Neural cell (in vitro differentiated cells): Measurements from ENCODE around the gene ZFP1. TPM values are rescaled to one million over a fixed set of nuclear protein-coding genes. Genes with fewer than 3 reads are reported as not detected.

Experiments
- H2AFZ ChIP-seq: fragments of 200-600, 300-800 bp; sonication (generic), shearing (Covaris generic); 2 replicates; pipeline ENCODE4 v1.6.0; 2014; ENCODE audit warnings: low read depth, mild to moderate bottlenecking, antibody characterized with exemption, low read length, moderate library complexity
- H3F3A ChIP-seq: fragments of 200-600 bp; shearing (Covaris generic); 2 replicates; pipeline ENCODE4 v1.6.1; 2016; ENCODE audit warnings: mild to moderate bottlenecking, moderate library complexity, mixed read lengths, antibody characterized with exemption, low read length; ENCODE audit not compliant: insufficient read depth, poor library complexity, severe bottlenecking
- H3K27ac ChIP-seq: fragments of 200-600, 300-800 bp; sonication (generic), shearing (Covaris generic); 2 replicates; pipeline ENCODE4 v1.5.1; 2014; ENCODE audit warnings: mild to moderate bottlenecking, low read length, moderate library complexity
- H3K27me3 ChIP-seq: fragments of 300-800, 200-600 bp; sonication (generic), shearing (Covaris generic); 2 replicates; pipeline ENCODE4 v1.6.0; 2014; ENCODE audit warnings: mild to moderate bottlenecking, low read depth, low read length, moderate library complexity; ENCODE audit not compliant: insufficient read depth
- H3K36me3 ChIP-seq: fragments of 300-800, 200-600 bp; sonication (generic), shearing (Covaris generic); 2 replicates; pipeline ENCODE4 v1.5.1; 2014; ENCODE audit warnings: mild to moderate bottlenecking, antibody characterized with exemption, low read length, moderate library complexity; ENCODE audit not compliant: insufficient read depth
- H3K4me2 ChIP-seq: fragments of 300-800, 200-600 bp; sonication (generic), shearing (Covaris generic); 2 replicates; pipeline ENCODE4 v1.6.0; 2014; ENCODE audit warnings: mild to moderate bottlenecking, low read length
- H3K4me3 ChIP-seq: fragments of 300-800, 200-600 bp; sonication (generic), shearing (Covaris generic); 2 replicates; pipeline ENCODE4 v1.5.1; 2014; ENCODE audit warnings: mild to moderate bottlenecking, low read length, moderate library complexity
- H3K79me2 ChIP-seq: fragments of 200-600 bp; shearing (Covaris generic); replicated peaks from 2 replicates; pipeline ENCODE4 v1.6.0; 2014; ENCODE audit warnings: mild to moderate bottlenecking, low read length, moderate library complexity; ENCODE audit not compliant: insufficient read depth
- H3K9ac ChIP-seq: fragments of 300-800, 200-600 bp; sonication (generic), shearing (Covaris generic); 2 replicates; pipeline ENCODE4 v1.6.1; 2016; ENCODE audit warnings: mild to moderate bottlenecking, low read length, mixed read lengths
- H3K9me2 ChIP-seq: fragments of 200-600 bp; shearing (Covaris generic); 2 replicates; pipeline ENCODE4 v1.6.1; 2016; ENCODE audit warnings: mild to moderate bottlenecking, low read length, mixed read lengths; ENCODE audit not compliant: insufficient read depth
- H3K9me3 ChIP-seq: fragments of 200-600, 300-800 bp; sonication (generic), shearing (Covaris generic); 2 replicates; pipeline ENCODE4 v1.6.1; 2016; ENCODE audit warnings: mild to moderate bottlenecking, mixed run types, low read length, moderate library complexity, mixed read lengths
- H4K20me1 ChIP-seq: fragments of 200-600 bp; shearing (Covaris generic); 2 replicates; pipeline ENCODE4 v1.6.1; 2016; ENCODE audit warnings: mild to moderate bottlenecking, mixed run types; ENCODE audit not compliant: insufficient read depth
- EP300 ChIP-seq: fragments of 450-650 bp; conservative IDR thresholded peaks from 2 replicates; pipeline ENCODE4 v1.6.1; 2014; ENCODE audit warnings: antibody characterized with exemption, mild to moderate bottlenecking, moderate library complexity; ENCODE audit not compliant: poor library complexity, severe bottlenecking
- EZH2 ChIP-seq: fragments of 200-600, 300-800 bp; shearing (Covaris generic), sonication (generic); IDR thresholded peaks from 2 replicates; pipeline ENCODE4 v1.6.1; 2014; ENCODE audit warnings: antibody characterized with exemption, low read length, borderline replicate concordance, mild to moderate bottlenecking; ENCODE audit not compliant: insufficient read depth, poor library complexity, severe bottlenecking
- MXI1 ChIP-seq: fragments of 450-650 bp; conservative IDR thresholded peaks from 2 replicates; pipeline ENCODE4 v1.6.1; 2014; ENCODE audit warnings: antibody characterized with exemption, mild to moderate bottlenecking; ENCODE audit not compliant: poor library complexity, severe bottlenecking
- POLR2AphosphoS5 ChIP-seq: IDR thresholded peaks from 2 replicates; pipeline ENCODE4 v1.6.1; 2012
- RAD21 ChIP-seq: fragments of 450-650 bp; conservative IDR thresholded peaks from 2 replicates; pipeline ENCODE4 v1.6.1; 2014; ENCODE audit warnings: antibody characterized with exemption, mild to moderate bottlenecking, moderate library complexity
- SMC3 ChIP-seq: fragments of 450-650 bp; conservative IDR thresholded peaks from 2 replicates; pipeline ENCODE4 v1.6.1; 2014; ENCODE audit warnings: antibody characterized with exemption, mild to moderate bottlenecking, moderate library complexity; ENCODE audit not compliant: poor library complexity
- TAF1 ChIP-seq: IDR thresholded peaks from 2 replicates; pipeline ENCODE4 v1.6.1; 2012; ENCODE audit warnings: low read depth
- polyA plus RNA-seq: library from polyadenylated mRNA; depleted of rRNA; stranded (reverse); fragments of >200 nt; gene quantifications from 2 replicates; pipeline ENCODE4 v1.2.3, GENCODE V29; 2014
- TF ChIP-seq, protein P1 (sequence below): fragments of 450-650 bp; IDR thresholded peaks from 2 replicates; pipeline ENCODE4 v1.5.1; 2014; ENCODE audit warnings: antibody characterized with exemption, mild to moderate bottlenecking, moderate library complexity; ENCODE audit not compliant: poor library complexity, severe bottlenecking
- TF ChIP-seq, protein P2 (sequence below): IDR thresholded peaks from 2 replicates; pipeline ENCODE4 v1.6.1; 2012; ENCODE audit warnings: borderline replicate concordance

The ZFP1 gene
- polyA plus RNA-seq, 1 donor from 2014 or later: 47.1 TPM

DNA sequence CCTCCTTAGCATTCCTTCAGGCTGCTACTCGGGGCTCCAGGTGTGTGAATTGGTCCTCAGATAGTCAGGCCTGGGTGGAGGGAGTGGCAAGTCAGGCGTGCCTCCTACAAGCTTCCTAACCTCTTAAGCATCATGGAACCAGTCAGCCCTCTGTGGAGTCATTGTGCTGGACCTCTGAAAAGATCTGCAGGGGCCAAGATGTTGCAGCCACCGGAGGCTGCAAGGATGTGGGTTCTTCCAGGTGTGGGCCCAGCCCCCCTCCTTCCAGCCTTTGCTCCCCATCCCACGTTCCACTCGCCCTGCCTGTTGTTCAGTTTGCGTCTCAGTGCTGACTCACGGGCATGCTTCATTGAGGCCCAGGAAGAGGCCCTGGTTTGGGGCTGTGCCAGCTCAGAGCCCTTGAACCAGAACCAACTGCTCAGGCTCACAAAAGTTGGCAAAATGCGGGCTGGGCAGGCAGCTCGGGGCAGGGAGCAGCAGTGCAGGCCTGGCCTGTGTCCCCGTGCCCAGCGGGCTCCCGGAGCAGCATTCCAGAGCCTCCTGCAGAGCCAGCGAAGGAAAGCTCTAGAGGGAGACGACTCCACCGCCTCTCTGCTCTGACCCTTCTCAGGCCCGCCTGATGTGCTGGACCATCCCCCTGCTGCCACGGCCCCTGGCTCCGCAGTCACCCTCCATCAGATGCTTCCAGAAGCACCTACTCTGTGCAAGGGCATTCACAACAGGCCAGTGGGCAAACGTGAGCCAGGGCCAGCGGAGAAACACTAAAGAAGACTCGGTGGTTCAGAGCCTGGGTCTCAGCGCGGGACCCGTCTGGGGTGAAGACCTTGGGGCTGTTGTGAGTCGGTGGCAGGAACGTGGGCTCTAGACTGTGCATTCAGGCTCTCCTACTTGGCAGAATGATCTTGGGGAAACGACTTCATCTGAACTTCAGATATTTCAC lies 39.3 kb upstream of the ZFP1 start:
- no peak overlapping the region for H3K27ac ChIP-seq
- peaks cover 4% of the 10 kb centered on the region for H4K20me1 ChIP-seq
- H3K9ac ChIP-seq: no peak overlapping the region
- no peaks in the 10 kb centered on the region for H3K9me2 ChIP-seq
- no peaks in the 10 kb centered on the region for H3K79me2 ChIP-seq
- TF ChIP-seq, protein P1, sequence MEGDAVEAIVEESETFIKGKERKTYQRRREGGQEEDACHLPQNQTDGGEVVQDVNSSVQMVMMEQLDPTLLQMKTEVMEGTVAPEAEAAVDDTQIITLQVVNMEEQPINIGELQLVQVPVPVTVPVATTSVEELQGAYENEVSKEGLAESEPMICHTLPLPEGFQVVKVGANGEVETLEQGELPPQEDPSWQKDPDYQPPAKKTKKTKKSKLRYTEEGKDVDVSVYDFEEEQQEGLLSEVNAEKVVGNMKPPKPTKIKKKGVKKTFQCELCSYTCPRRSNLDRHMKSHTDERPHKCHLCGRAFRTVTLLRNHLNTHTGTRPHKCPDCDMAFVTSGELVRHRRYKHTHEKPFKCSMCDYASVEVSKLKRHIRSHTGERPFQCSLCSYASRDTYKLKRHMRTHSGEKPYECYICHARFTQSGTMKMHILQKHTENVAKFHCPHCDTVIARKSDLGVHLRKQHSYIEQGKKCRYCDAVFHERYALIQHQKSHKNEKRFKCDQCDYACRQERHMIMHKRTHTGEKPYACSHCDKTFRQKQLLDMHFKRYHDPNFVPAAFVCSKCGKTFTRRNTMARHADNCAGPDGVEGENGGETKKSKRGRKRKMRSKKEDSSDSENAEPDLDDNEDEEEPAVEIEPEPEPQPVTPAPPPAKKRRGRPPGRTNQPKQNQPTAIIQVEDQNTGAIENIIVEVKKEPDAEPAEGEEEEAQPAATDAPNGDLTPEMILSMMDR: no peak
- TF ChIP-seq EP300: no peak
- no peak for TF ChIP-seq MXI1
- no peak for TF ChIP-seq EZH2
- TF ChIP-seq SMC3: no peak
- H3K4me2 ChIP-seq: no peak overlapping the region
- no peaks in the 10 kb centered on the region for H3K36me3 ChIP-seq
- H3F3A ChIP-seq: no peaks in the 10 kb centered on the region
- no peak overlapping the region for H2AFZ ChIP-seq
- H3K4me3 ChIP-seq: no peak overlapping the region
- no peaks in the 10 kb centered on the region for H3K9me3 ChIP-seq
- no peaks in the 10 kb centered on the region for H3K27me3 ChIP-seq

- no peak overlapping the region for H3K27ac ChIP-seq
- no peaks in the 10 kb centered on the region for H3F3A ChIP-seq
- no peaks in the 10 kb centered on the region for H3K36me3 ChIP-seq
- no peak overlapping the region for H3K9ac ChIP-seq
- no peaks in the 10 kb centered on the region for H3K79me2 ChIP-seq
- no peak overlapping the region for H2AFZ ChIP-seq
- TF ChIP-seq MXI1: no peak
- TF ChIP-seq POLR2AphosphoS5: no peak
- no peak for TF ChIP-seq EZH2
- no peak for TF ChIP-seq EP300
- no peak for TF ChIP-seq TAF1
- TF ChIP-seq, protein P2, sequence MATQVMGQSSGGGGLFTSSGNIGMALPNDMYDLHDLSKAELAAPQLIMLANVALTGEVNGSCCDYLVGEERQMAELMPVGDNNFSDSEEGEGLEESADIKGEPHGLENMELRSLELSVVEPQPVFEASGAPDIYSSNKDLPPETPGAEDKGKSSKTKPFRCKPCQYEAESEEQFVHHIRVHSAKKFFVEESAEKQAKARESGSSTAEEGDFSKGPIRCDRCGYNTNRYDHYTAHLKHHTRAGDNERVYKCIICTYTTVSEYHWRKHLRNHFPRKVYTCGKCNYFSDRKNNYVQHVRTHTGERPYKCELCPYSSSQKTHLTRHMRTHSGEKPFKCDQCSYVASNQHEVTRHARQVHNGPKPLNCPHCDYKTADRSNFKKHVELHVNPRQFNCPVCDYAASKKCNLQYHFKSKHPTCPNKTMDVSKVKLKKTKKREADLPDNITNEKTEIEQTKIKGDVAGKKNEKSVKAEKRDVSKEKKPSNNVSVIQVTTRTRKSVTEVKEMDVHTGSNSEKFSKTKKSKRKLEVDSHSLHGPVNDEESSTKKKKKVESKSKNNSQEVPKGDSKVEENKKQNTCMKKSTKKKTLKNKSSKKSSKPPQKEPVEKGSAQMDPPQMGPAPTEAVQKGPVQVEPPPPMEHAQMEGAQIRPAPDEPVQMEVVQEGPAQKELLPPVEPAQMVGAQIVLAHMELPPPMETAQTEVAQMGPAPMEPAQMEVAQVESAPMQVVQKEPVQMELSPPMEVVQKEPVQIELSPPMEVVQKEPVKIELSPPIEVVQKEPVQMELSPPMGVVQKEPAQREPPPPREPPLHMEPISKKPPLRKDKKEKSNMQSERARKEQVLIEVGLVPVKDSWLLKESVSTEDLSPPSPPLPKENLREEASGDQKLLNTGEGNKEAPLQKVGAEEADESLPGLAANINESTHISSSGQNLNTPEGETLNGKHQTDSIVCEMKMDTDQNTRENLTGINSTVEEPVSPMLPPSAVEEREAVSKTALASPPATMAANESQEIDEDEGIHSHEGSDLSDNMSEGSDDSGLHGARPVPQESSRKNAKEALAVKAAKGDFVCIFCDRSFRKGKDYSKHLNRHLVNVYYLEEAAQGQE: no peak
- no peak for TF ChIP-seq RAD21
- TF ChIP-seq SMC3: no peak
- TF ChIP-seq, protein P1: no peak
- no peaks in the 10 kb centered on the region for H3K9me3 ChIP-seq
- H3K27me3 ChIP-seq: no peaks in the 10 kb centered on the region
- H3K9me2 ChIP-seq: no peaks in the 10 kb centered on the region
- H3K4me3 ChIP-seq: no peak overlapping the region
- H4K20me1 ChIP-seq: peaks cover 4% of the 10 kb centered on the region
- no peak overlapping the region for H3K4me2 ChIP-seq
Measured at GRCh38 chr16:75109732-75110243, 38.5 kb upstream of the ZFP1 start.
